Activated CD4-positive, alpha-beta T cell treated with anti-CD3 and anti-CD28 coated beads, Interleukin-2, amount 50 U/mL, for 4 hours (primary cell): ENCODE results near the gene PRKAA1.
A peak's percentile ranks its signal among the peaks of the same experiment; 100 is the strongest.

ENCODE experiments used
- DNase-seq, 2 experiments: peaks; one replicate each; pipeline ENCODE4 v3.0.0-alpha.2; 2020

PRKAA1 gene

DNA sequence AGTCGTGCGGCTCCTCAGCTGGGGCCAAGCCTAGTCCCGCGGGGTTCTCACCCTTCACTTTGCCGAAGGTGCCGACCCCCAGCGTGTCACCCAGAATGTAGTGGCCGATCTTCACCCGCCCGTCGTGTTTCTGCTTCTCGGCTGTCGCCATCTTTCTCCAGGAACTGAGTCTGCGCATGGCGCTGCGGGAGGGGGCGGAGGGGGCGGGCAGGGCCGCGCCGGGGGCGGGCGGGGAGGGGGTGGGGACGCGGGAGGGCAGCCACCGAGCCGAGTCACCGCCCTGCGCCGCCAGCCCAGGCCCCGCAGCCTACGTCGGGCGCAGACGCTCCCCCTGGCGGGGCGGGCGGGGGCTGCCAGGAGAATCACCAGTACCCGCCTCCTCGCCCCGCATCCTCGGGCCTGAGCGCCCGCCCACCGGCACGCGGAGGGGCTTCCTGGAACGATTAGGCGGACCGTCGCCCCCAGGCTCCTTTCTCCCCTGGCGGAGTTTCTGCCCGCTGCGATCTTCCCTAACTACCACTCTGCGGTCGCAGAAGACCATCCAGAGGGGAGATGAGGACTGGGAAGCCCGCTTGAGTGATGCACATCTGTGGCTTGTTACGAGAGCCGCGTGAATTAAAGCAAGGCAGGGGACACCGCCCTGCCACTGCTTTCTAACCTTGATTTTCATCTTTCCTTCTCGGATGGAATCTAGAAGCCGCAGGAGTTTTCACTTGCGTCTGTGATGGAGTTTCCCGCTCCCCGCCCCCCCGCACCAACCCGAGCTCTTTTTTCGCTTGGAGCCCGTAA is at the start of gene PRKAA1:
PRKAA1 (minus strand) TSS at position 363 of the 789 bp plus-strand sequence; CDS start at position 178, 185 bp downstream.
- DNase-seq = peak; percentile 82 to 87

DNA sequence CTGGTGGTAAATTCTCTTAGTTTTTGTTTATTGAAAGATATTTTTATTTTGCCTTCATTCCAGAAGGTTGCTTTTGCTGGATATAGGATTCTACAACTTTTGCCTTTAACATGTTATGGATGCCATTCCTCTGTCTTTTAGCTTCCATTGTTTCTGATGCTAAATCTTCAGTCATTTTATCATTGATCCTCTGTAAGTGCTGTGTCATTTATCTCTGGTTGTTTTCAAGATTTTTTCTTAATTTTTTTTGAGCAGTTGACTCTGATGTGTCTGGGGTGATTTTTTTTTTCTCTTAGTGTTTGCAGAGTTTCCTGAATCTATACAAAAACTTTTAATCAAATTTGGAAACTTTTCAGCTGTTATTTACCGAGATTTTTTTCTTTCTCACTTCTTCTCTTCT is 49.4 kb upstream of the PRKAA1 start:
- DNase-seq = no peak

DNA sequence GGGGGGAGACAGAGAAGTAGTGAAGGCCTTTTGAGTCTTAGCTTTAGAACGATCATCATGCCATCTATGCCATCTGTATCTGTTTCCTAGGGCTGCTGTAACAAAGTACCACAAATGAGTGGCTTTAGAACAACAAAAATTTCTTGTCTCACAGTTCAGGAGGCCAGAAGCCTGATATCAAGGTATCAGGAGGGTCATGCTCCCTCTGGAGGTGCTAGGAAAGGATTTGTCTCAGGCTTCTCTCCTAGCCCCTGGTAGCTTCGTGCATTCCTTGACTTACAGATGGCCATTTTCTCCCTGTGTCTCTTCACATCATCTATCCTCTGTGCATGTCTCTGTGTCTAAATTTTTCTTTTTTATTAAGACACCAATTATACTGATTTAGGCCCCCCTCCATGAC is 48.2 kb upstream of the PRKAA1 start:
- DNase-seq = no peak

DNA sequence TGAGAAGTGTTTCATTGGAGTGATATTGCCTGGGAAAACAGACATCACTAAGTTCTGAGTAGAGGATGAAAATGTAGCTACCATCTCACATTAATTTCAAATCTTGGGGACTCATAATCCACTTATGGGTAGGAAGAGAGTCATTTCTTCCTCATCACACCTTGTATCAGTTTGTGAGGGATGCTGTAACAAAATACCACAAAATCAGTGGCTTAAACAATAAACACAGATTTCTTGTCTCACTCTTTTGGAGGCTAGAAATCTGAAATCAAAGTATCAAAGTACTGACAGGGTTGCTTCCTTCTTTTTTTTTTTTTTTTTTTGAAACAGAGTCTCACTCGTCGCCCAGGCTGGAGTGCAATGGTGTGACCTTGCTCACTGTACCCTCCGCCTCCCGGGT is 46.4 kb upstream of the PRKAA1 start:
- DNase-seq = no peak

DNA sequence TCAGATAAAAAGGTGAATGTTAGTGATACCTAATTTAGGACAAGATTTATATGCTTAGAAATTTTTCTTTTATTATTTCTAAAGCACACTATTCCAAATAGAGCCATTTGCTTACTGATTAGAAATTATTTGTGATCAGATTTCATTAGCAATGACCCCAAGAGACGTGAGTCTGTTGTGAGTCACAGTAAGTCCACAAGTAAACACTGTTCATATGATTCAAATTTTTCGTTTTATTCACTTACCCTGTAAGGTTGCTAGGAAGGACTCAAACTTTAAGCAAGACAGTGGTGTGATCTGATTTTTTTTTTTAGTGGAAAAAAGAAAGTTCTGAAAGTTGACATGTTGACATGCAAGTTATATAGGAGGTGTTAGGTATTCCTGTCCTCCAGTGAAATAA is 44.2 kb upstream of the PRKAA1 start:
- no peak for DNase-seq

DNA sequence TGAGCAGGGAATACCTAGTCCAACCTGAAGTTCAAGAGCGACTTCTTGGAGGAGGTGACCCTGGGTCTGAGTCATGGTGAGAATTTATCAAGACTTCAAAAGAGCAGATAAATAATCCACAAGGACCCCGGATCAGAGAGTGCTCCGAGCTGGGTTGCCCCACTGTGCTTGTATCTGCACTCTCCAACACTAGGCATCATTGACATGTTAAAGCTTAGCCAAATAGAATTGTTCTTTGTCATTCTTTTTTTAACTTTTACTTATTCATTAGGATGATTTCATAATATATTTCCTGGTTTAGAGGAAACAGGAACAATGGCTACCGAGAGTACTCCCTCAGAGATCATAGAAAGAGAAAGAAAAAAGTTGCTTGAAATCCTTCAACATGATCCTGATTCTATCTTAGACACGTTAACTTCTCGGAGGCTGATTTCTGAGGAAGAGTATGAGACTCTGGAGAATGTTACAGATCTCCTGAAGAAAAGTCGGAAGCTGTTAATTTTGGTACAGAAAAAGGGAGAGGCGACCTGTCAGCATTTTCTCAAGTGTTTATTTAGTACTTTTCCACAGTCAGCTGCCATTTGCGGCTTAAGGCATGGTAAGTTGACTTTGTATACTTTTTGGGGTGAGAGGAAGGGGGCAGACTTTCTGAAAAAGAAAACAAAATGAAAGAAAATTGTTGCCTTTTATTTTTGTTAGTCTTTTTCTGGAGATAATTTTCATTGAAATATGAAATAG is 43.1 kb upstream of the PRKAA1 start, which contains the start of gene CARD6:
CARD6 (plus strand) TSS at position 300 of the 738 bp plus-strand sequence; CDS start at position 316, 16 bp downstream.
- no peak for DNase-seq

DNA sequence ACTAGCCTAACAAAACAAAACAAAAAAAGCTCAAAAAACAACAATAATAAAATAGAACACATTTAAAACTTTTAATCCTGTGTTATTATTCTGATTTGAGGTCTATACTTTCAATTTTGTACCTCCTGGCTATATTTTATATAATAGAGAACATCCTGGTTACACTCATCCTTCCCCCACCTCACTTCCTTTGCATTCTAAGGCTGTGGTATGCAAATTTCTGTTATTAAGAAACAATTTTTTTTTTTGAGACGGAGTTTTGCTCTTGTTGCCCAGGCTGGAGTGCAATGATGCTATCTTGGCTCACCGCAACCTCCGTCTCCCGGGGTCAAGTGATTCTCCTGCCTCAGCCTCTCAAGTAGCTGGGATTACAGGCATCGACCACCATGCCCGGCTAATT is 39.9 kb upstream of the PRKAA1 start:
- DNase-seq = no peak

DNA sequence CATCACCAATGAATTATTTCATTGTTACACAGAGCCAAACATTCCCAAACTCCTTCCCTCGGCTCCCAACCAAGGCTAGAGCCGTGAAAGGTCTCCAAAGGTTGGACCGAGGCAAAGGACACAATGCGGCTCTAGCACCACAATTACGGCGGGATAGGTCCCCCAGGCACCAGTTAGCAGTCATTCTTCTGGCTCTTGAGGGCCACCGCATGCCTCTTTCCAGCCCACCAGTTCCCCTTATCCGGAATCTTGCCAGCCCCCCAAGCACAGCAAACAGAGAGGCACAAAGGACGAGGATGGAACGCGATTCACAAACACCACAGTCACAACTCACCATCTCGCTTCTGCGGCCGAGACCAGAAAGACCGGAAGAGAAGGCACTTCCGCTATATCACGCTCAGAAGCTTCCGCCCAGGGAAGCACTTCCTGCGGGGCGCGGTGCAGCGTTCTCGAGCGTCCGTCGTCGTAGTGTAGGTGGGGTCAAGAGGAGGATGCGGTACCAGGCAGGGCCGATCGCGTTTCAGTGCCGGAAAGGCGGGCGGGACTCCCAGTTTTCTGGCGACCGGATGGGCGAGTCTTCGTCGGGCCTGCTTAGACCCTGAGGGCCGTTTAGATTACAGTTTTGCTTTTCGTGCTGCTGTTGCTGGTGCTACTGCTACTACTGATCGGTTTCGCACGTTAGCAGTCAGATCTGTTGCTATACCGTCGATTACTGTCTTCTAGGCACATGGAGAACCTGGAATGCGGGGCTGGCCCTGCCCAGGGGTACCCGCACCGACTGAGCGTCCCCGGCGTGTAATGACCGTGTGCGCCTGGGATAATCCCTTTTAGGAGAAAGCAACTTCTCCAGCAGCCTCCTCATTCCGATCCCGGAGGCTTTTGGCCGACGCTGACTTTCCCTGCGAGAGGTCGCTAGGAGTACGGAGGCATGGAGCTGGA is 36.9 kb upstream of the PRKAA1 start, which contains the start of gene RPL37:
RPL37 (minus strand) TSS at position 374 of the 939 bp plus-strand sequence; CDS start at position 337, 37 bp downstream.
- DNase-seq = peak; percentile 87 to 88

DNA sequence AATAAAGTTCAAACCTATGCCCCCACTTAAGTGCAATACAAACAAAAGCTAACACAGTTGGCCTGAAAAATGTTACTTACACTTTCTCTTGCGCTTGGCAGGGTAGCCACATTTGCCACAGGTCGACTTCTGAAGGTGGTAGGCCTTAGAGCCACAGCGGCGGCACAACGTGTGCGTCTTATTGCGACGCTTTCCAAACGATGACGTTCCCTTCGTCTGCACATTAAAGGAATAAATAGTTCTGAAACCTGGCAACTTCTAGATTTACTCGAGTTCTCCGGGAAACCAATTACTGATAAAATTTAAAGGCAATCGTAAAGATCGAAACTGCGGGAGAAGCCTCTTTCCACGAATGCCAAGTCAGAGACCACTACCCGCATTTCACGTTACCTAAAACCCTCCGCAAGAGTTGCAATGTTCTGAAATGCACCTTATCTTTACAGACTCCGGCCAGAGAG is 36.2 kb upstream of the PRKAA1 start:
- DNase-seq = peak; percentile 31 to 33

DNA sequence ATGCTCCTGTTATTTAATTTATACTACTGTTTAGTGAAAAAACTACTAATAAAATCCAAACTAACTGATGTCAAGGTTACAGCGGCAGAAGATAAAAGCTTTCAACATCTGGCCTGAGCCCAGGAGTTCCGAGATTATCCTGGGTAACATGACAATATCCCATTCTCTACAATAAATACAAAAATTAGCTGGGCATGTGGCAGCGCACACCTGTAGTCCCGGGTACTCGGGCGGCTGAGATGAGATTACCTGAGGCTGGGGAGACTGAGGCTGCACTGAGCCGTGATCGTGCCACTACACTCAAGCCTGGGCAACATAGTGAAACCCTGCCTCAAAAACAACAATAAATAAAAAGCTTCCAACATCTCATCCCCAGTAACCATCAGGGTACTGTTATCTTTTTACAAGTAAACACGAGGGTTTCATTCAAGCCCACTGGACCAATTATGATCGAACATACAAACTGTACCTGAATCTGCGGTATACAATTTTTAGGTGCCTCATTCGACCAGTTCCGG is 35.6 kb upstream of the PRKAA1 start:
- no peak for DNase-seq

DNA sequence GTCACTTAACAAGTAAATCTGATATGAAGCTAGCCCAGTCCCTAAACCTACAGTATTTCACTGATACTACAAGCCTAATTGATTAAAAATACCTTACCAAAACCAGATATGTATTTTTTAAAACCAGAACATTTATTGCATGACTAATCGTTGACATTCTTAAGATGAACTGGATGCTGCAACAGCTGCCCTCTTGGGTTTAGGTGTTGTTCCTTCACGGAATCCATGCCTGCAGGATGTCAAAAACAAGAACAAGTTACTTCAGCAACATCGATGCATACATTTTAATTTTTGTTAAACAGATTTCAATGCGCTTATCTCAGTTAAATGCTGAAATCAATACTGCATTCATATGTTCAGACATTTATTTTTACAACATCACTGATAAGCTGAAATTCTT is 34.2 kb upstream of the PRKAA1 start:
- no peak for DNase-seq

DNA sequence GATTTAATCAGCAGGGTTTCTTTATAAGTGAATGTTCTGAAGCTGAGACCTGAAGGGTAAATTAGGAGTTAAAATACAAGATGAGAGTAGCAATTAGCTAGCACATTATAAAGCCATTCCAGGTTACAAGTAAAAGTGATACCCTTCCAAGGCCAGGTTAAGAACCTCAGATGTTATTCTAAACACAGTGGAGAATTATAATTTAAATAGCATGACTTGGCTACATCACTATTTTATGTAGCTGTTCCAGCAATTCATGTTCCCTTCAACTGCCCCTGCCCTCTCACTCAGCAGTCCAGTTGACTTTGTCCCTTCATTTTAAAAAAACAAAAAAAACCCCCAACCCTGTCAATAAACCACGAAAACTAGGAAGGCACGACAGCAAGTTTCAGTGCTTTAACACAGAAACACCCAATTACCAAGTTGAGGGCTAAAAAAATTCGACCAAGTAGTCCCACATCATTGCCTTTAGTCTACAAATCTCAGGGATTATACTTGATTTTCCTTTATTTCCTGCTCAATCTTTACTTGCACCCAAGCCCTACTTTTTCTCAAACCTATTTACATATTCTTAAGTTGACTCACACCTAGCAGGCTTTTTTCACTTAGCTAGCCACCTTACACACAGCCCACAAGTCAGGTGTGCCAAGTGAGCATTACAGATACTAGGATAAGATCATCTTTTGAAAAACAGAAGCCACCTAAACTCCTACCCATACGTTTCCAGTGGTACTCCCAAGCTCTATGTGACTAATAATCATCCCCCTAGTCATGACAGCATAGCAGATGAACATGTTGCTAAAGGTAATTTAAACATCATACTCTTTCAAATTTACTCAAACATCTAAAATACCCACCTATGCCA is 33.4 kb upstream of the PRKAA1 start:
- no peak for DNase-seq

DNA sequence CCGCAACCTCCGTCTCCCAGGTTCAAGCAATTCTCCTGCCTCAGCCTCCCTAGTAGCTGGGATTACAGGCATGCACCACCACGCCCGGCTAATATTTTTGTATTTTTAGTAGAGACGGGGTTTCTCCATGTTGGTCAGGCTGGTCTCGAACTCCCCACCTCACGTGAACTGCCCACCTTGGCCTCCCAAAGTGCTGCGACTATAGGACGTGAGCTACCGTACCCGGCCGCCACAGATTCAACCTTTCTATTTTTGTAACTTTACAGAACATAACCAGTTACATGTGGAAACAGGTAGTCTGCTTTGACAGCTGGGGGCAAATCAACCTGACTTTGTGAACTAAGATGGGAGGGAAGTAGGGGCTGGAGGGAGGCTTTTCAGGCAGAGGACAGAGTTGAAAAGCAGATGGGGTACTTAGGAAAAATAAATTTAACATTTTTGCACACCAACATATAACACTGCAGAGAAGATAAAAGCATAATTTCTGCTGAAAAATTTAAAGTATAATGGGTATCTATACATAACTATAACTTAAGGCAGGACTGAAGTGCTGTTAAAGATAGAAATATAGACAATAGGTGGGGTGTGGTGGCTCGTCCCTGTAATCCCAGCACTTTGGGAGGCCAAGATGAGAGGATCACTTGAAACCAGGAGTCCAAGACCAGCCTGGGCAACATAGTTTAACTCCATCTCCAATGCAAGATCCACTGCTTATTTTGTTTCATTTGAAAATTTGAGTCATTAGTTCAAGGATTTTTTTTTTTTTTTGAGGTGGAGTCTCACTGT is 31.8 kb upstream of the PRKAA1 start:
- no peak for DNase-seq

DNA sequence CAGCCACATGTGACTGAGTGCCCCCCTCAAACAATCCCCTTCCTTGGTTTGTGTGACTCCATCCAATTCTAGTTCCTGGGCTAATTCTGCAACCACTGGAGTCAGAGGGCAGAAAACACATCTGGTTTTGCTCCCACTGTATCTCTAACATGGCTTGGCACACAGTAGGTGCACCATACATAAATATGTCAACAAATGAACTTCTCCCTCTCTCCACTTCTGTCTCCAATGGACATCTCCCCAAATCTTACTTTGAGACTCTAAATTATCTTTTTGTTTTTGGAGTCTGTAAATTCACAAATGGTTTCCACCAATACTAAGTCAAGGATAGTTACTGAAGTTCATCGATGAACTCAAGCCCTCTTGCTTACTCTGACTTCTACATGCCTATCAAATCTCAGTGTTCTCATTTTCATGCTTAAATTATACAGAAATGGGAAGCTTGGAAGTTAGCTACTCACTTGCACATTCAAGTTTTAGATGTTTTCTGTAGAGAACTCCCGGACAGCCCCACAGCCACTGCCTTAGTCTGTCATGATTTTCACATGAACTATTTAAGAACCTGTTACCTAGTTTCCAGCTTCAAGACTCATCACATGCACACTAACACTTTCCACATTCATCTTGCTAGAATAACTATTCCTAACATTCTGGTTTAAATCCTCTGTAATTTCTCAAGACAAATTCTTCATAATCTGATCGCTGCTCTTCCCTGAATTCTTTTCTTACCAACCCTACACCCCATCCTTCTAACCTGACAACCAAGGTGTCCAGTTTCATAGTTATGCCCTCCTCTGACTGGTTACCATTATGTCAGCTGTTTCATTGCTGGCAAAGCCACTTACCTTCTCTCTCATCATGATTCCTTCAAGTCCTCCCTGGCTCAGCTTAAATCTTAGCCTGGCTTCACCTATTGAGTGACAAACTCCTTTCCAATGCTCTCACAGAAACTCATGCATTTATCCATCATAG is 30.8 kb upstream of the PRKAA1 start:
- DNase-seq = no peak

DNA sequence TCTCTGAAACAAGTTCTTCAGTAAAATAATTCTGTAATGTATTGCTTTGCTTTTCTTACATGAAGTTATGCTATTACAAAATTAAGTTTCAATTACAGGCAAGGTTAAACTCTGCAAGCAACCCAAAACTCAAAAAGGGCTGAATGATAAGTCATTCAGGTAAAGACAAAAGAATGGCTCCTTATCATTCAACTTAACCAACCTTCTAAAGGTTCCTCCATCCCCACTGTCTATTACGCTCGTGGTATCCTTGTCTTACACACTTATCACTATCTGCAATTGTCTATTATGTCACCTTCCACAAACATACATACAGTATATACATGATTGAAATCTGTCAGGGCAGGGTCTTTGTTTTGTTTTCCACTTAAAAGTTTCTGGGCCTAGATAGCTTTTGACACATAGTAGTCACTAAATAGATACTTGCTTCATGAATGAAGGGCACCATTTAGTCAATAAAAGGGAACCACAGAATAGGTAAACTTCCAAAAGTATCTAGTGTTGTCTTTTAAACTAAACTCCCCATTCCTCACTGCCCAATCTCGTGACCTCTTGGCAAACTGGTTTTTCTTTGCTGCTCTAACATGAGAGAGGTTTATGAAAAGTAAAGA is 30.0 kb upstream of the PRKAA1 start:
- no peak for DNase-seq

DNA sequence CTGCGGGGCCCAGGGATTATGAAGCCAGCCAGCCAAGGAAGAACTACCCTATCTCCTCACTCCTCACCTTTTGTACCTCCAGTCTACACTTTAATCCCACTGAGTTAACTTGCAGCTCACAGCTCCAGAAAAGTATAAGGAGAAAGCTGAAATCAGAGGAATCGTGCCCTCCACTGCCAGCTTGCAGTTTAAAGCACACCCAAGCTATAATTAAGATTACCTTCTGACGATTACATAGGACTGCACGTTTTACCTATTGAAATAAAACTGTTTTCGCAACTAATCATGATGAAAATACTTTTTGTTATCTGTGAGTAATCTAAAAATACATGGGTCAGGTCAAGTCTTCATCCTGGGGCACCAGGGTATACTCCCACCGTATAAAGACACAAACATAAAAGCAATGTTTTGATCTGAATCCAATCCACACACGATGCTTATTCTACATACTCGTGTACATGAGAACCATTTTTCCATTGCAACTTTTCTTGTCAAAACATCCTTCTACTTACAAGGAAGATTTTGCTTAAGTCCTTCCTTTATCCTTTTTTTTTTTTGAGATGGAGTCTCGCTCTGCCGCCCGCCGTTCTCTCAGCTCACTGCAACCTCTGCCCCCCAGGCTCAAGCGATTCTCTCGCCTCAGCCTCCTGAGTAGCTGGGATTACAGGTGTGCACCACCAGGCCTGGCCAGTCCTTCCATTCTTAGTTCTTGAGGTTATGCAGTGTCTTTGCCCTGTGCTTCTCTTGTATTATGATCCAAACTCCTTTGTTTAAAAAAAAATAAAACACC is 29.2 kb upstream of the PRKAA1 start:
- no peak for DNase-seq

DNA sequence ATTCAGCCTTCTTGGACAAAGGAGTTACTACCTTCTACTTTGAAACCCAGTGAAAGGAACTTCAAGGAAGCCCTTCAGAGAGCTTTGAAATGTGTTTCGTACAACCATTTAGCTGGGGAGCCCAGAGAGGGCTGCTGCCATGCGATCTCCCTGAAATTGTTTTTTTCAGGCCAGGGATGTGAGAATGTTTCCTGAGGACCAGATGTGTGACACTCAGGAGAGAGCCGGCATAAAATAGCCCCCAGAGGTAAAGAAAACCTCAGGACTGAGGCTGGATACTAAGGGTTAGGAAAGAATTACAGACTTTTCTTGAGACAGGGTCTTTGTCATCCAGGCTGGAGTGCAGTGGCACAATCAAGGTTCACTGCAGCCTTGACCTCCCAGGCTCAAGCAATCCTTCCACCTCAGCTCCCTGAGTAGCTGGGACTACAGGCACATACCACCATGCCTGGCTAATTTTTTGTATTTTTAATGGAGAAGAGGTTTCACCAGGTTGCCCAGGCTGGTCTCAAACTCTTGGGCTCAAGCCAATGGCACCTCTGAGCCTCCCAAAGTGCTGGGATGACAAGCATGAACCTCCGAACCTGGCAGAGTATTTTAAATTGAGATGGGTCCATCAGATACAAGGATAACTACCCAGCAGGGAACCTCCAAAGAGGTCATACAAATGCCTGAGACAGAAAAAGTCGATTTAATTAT is 28.5 kb upstream of the PRKAA1 start:
- DNase-seq = no peak
